IPS DF 6.9 (cell line): ENCODE data around the gene SGPP2.

ENCODE experiments used
- DNase-seq: peaks from one replicate; pipeline ENCODE4 v3.0.0-alpha.2; 2013; ENCODE audit warnings: low read depth, low spot score
- H3K27ac ChIP-seq: one replicate; pipeline ENCODE4 v1.5.1; 2013; ENCODE audit warnings: low read length, control low read depth
- H3K27me3 ChIP-seq: 2 replicates; pipeline ENCODE4 v1.6.1; 2013; ENCODE audit warnings: mild to moderate bottlenecking, low read length; ENCODE audit not compliant: control insufficient read depth, insufficient read depth
- H3K36me3 ChIP-seq: 2 replicates; pipeline ENCODE4 v1.6.1; 2013; ENCODE audit warnings: low read length; ENCODE audit not compliant: control insufficient read depth, insufficient read depth
- H3K4me1 ChIP-seq: 2 replicates; pipeline ENCODE4 v1.6.1; 2013; ENCODE audit warnings: low read length; ENCODE audit not compliant: control insufficient read depth, insufficient read depth
- H3K4me3 ChIP-seq: 2 replicates; pipeline ENCODE4 v1.5.1; 2013; ENCODE audit warnings: mild to moderate bottlenecking, low read length
- H3K9me3 ChIP-seq: 2 replicates; pipeline ENCODE4 v1.6.1; 2013; ENCODE audit warnings: low read length, inconsistent platforms; ENCODE audit not compliant: control insufficient read depth, insufficient read depth
- WGBS: extraction: QIAGEN DNeasy Blood & Tissue Kit; methylation state at CpG from one replicate; pipeline ENCODE4 v1.1.7; 2013; ENCODE audit warnings: mixed read lengths, missing lambda C conversion rate; ENCODE audit not compliant: insufficient read length, insufficient coverage; 5-methylcytosine and 5-hydroxymethylcytosine counted together

The SGPP2 gene

DNA sequence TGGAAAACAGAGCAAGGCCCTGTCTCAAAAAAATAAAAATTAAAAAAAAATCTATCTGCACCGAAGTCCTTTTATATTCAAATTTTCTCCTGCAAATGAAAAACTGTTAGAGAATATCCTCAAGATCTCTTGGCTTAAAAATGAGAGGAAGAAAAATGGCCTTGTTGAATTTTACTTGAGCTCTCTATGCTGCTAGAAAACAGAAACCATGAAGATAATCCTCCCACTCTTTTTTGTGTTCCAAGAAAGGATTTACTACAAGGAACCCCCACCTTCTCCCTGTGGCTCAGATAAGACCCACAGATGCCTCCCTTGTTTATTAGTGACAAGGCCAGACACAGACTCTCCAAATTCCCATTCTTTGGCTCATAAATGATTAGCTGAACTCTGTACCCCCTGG is 71.0 kb downstream of the SGPP2 start:
- no peak overlapping the region for H3K4me3 ChIP-seq
- no peaks in the 10 kb centered on the region for H3K4me1 ChIP-seq
- WGBS = no CpG with 5 or more reads among the region's 1 CpG
- H3K36me3 ChIP-seq = no peaks in the 10 kb centered on the region
- H3K9me3 ChIP-seq = 0 out of 2 replicates have a peak, but pooled peaks cover 2% of the 10 kb centered on the region
- no peak for DNase-seq
- H3K27me3 ChIP-seq = no peaks in the 10 kb centered on the region
- no peak overlapping the region for H3K27ac ChIP-seq

DNA sequence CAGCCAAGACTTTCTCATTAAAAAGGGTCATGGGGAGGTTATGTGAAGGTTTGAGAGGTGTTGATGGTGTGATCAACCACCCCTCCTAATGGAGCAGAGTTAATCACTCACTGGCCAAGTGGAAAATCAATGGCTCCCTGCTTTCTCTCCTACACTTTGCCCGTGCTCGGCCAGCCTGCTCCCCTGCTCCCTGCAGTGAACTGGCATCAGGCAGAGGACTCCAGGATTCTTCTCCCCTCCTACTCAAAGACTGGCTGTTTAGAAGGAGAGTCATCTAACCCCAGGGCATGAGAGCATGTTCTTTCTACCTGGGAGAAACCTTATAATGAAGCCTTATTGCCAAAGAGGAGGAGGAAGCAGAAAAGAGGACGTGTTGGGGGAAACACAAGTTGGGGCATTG is 74.9 kb downstream of the SGPP2 start:
- no peak for DNase-seq
- no CpG with 5 or more reads among the region's 3 CpGs for WGBS
- H3K4me3 ChIP-seq = no peak overlapping the region
- H3K27ac ChIP-seq = no peak overlapping the region
- H3K4me1 ChIP-seq = no peaks in the 10 kb centered on the region
- H3K9me3 ChIP-seq = no peaks in the 10 kb centered on the region
- no peaks in the 10 kb centered on the region for H3K36me3 ChIP-seq
- H3K27me3 ChIP-seq = no peaks in the 10 kb centered on the region

GRCh38 chr2:222504191-222504590 is 79.8 kb downstream of the SGPP2 start:
- no peak overlapping the region for H3K4me3 ChIP-seq
- no CpG with 5 or more reads among the region's 8 CpGs for WGBS
- no peaks in the 10 kb centered on the region for H3K9me3 ChIP-seq
- no peaks in the 10 kb centered on the region for H3K36me3 ChIP-seq
- DNase-seq = no peak
- H3K4me1 ChIP-seq = no peaks in the 10 kb centered on the region
- no peaks in the 10 kb centered on the region for H3K27me3 ChIP-seq
- H3K27ac ChIP-seq = no peak overlapping the region

- Histone ChIP-seq H3K27me3 (no peaks in the 10 kb centered on the region), H3K36me3 (no peaks in the 10 kb centered on the region), H3K4me1 (no peaks in the 10 kb centered on the region), H3K27ac (no peak overlapping the region), H3K9me3 (no peaks in the 10 kb centered on the region), H3K4me3 (no peak overlapping the region)
- DNase-seq = no peak
- WGBS = no CpG with 5 or more reads among the region's 2 CpGs
These were observed 80.4 kb downstream of the SGPP2 start for GRCh38 chr2:222504719-222505118.

- WGBS = no CpG with 5 or more reads among the region's 5 CpGs
These were observed 82.0 kb downstream of the SGPP2 start for GRCh38 chr2:222506230-222506935.

DNA sequence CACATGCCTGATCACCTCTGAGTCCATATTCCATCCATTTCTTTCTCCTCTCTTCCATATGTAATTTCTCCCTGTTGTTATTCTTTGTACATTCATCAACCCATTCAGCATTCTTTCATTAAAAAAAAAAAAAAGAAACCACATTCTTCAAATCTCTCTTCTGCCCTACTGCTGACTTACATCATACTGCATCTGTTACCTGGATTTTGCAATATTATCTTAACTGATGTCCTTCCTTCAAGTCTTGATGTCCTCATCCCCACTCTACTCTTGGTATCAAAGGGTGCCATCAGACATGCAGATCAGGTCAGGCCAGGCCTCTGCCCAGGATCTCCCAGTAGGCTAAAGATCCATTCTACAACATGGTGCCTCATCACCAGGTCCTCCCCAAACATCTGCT is 90.6 kb downstream of the SGPP2 start:
- DNase-seq = no peak
- Histone ChIP-seq H3K4me1 (peaks cover 2% of the 10 kb centered on the region), H3K36me3 (no peaks in the 10 kb centered on the region), H3K4me3 (no peak overlapping the region), H3K27ac (no peak overlapping the region), H3K27me3 (no peaks in the 10 kb centered on the region), H3K9me3 (no peaks in the 10 kb centered on the region; the same call in 1 of the 2 replicates)

More at GRCh38 chr2:222506230-222506935, 82.0 kb downstream of the SGPP2 start:
- no peak overlapping the region for H3K27ac ChIP-seq
- no peak overlapping the region for H3K4me3 ChIP-seq
- H3K36me3 ChIP-seq = no peaks in the 10 kb centered on the region
- no peaks in the 10 kb centered on the region for H3K4me1 ChIP-seq
- DNase-seq = no peak
- H3K27me3 ChIP-seq = no peaks in the 10 kb centered on the region
- H3K9me3 ChIP-seq = no peaks in the 10 kb centered on the region

DNA sequence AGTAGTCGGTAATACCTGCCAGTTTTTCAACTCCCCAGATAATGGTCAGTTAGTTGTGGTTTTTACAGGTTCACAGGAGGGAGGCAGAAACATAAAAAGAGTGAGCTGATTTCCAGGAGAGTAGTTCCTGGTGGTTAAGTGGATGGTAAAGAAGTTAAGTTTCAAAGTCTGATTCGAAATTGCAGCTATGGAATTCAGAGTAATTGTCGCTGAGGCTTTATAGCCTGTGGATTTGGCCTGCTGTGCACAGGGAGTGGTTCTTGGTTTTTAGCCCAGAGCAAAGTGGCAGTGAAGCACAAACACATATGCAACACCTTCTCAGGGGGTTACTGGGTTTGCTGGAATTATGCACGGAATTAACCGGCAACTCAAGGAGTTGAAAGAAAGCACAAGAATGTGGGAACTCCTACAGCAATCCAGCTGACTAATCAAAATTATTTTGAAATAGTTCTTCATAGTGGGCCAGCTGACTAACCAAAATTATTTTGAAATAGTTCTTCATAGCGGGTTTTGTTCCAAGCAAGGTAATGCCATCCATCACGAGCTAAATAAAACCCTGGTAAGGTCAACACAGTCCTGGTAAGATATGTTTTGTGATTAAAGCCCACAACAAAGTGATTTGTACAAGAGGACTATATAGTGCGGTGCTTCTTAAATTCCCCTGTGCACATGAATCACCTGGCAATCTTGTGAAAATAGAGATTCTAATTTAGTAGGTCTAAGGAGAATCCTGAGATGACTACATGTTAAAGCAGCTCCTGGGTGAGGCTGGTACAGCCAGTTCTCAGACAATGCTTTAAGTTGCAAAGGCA is 94.4 kb downstream of the SGPP2 start:
- DNase-seq = no peak
- H3K27me3 ChIP-seq = no peaks in the 10 kb centered on the region
- H3K9me3 ChIP-seq = no peaks in the 10 kb centered on the region; the same call in 1 of the 2 replicates
- no peak overlapping the region for H3K27ac ChIP-seq
- no CpG with 5 or more reads among the region's 8 CpGs for WGBS
- H3K36me3 ChIP-seq = no peaks in the 10 kb centered on the region
- peaks cover 2% of the 10 kb centered on the region for H3K4me1 ChIP-seq
- no peak overlapping the region for H3K4me3 ChIP-seq

DNA sequence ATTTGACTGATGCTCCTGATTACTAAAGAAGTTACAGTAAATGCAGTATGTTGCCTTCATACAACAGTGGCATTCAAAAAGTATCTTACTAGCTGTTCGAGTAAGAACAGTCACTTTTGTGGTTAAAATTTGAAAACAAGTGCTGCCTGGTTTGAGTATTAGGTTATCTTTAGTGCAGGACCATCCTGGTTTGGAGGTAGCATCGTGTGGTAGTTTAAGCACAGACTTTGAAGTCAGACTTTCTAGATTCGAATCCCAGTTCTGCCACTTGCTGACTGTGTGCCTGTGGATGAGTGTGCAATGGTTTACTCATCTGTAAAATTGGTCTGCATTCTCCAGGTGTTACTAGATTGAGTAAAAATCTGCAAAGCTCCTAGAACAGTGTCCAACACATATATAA is 96.8 kb downstream of the SGPP2 start:
- WGBS = no CpG with 5 or more reads among the region's 3 CpGs
- Histone ChIP-seq H3K9me3 (no peaks in the 10 kb centered on the region), H3K27ac (no peak overlapping the region), H3K4me1 (peaks cover 2% of the 10 kb centered on the region; the same call in 1 of the 2 replicates), H3K36me3 (no peaks in the 10 kb centered on the region), H3K27me3 (no peaks in the 10 kb centered on the region), H3K4me3 (no peak overlapping the region)
- DNase-seq = no peak

GRCh38 chr2:222522082-222522481 is 97.7 kb downstream of the SGPP2 start:
- no peak for DNase-seq
- Histone ChIP-seq H3K4me1 (peaks cover 2% of the 10 kb centered on the region; the same call in 1 of the 2 replicates), H3K27me3 (no peaks in the 10 kb centered on the region), H3K27ac (no peak overlapping the region), H3K9me3 (no peaks in the 10 kb centered on the region), H3K36me3 (no peaks in the 10 kb centered on the region), H3K4me3 (no peak overlapping the region)
- WGBS = no CpG with 5 or more reads among the region's 1 CpG

DNA sequence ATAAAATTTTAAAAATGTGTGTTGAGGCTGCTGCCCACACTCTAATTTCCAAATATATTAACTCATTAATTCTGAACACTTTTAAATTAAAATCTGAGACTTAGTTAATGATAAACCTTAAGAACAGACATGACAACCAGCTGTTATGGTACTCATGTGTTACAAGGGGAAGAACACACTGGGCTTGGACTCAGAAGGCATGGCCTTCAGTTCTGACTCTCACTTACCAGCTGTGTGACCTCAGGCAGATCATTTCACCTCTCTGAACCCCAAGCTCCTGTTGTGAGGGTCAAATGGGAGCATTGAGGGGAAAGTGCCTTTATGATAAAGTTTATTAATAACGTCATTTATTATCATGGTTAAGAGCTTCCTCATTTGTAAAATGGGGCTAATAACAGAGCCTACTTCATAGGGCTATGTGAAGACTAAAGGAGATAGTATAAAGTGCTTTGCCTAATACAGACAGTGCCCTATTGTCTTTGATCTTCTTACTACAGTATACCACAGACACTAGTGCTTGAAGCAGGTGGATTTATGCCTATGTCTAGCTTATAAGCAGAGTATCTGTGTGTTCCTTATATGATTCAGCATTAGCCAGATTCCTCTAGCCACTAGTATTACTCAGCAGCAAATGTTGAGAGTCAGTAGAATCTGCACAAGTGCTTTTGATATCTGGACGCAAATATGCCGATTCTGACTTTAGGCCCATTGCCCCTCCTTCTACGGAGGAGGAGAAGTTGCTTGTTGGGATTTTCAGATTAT is 99.6 kb downstream of the SGPP2 start:
- Histone ChIP-seq H3K9me3 (no peaks in the 10 kb centered on the region), H3K36me3 (no peaks in the 10 kb centered on the region), H3K27ac (no peak overlapping the region), H3K4me3 (no peak overlapping the region), H3K4me1 (no peaks in the 10 kb centered on the region), H3K27me3 (no peaks in the 10 kb centered on the region)
- no peak for DNase-seq
- WGBS = no CpG with 5 or more reads among the region's 4 CpGs
